Natural killer cell treated with Interleukin-12 subunit alpha and Interleukin-12 subunit beta and Interleukin-15 and Interleukin-18, amount 100 ng/mL, for 72 hours (primary cell): ENCODE measurements around the gene OR2T35. TPM values are rescaled to one million over a fixed set of nuclear protein-coding genes. Genes with fewer than 3 reads are reported as not detected.
"Not testable (repeated sequence)": the region's sequence is repeated elsewhere in the genome, so short reads cannot be mapped to it uniquely, and the experiment has no call there.

ENCODE experiments used
- ATAC-seq, 2 donors: fragments of 150-1000 bp; cut with Tn5 transposase in 1 of 2; sonication (Bioruptor Pico), chemical (Tn5 transposase) in 1 of 2; 2 replicates each; pipeline ENCODE4 v1.10.0; 2021
- DNase-seq: peaks from one replicate; pipeline ENCODE4 v3.0.0; 2022; ENCODE audit warnings: low spot score
- H3K27ac Mint-ChIP-seq, 2 donors: 1 replicate in 1 of 2; 2 replicates in 1 of 2; pipeline ENCODE4 v1.8.0; 2022; ENCODE audit warnings: mixed read lengths in 2 of 2, mild to moderate bottlenecking in 1 of 2, moderate library complexity in 1 of 2
- H3K27me3 Mint-ChIP-seq, 2 donors: 1 replicate in 1 of 2; 2 replicates in 1 of 2; pipeline ENCODE4 v1.8.0; 2022; ENCODE audit warnings: mixed read lengths in 2 of 2
- H3K36me3 Mint-ChIP-seq: one replicate; pipeline ENCODE4 v1.8.0; 2022; ENCODE audit warnings: mixed read lengths
- H3K4me1 Mint-ChIP-seq, 2 donors: 1 replicate in 1 of 2; 2 replicates in 1 of 2; pipeline ENCODE4 v1.8.0; 2022; ENCODE audit warnings: low read depth in 2 of 2, mixed read lengths in 2 of 2, mild to moderate bottlenecking in 1 of 2
- H3K4me3 Mint-ChIP-seq: one replicate; pipeline ENCODE4 v1.8.0; 2022; ENCODE audit warnings: mixed read lengths
- H3K9me3 Mint-ChIP-seq: 2 replicates; pipeline ENCODE4 v1.8.0; 2022; ENCODE audit warnings: mixed read lengths
- total RNA-seq, 2 donors: library from RNA; stranded (reverse); gene quantifications; one replicate each; pipeline ENCODE4 v1.2.3, GENCODE V29; 2022

The OR2T35 gene
- total RNA-seq, 2 donors from 2014 or later: not detected

DNA sequence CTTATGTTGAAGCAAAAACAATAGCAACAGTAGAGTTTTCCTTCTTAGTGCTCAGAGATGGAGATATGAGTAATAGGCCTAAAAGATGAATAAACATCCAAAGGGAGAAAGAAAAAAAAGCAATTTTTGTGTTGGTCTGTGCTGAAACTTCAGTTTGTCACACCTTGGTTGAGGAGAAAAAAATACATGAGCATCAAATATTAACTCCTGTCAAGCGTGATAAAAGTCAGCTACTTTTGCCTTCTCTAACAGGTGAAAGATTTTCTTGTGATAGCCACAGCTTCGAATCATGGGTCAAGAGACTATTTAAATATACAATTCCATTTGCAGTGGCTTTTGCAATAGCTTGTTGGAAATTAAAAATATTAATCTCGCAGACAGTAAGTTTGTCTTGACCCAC, 4.2 kb downstream of the OR2T35 start:
- not testable (repeated sequence) for H3K27me3 Mint-ChIP-seq, H3K27ac Mint-ChIP-seq, H3K4me3 Mint-ChIP-seq, H3K36me3 Mint-ChIP-seq, H3K4me1 Mint-ChIP-seq, H3K9me3 Mint-ChIP-seq, ATAC-seq, DNase-seq

DNA sequence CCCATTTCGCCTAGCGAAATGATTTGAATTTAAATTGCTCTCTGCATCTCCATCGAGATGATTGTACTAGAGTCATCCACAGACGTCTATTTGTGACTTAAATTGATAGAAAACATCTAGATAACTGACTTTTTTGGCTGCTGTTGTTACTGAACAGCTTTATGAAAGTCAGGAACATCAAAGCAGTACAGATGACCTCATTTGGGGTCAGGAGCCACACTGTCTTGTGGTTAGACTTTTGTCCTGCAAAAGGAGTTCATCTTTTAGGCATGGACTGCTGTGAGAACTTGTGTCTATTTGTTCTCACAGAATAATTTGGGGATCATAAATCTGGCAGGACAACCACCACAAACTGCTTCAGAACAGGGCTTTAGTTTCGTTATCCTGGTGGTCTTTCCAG, 5.4 kb downstream of the OR2T35 start:
- H3K36me3 Mint-ChIP-seq, H3K9me3 Mint-ChIP-seq, DNase-seq, H3K27me3 Mint-ChIP-seq, H3K27ac Mint-ChIP-seq, H3K4me3 Mint-ChIP-seq, H3K4me1 Mint-ChIP-seq, ATAC-seq: not testable (repeated sequence)

DNA sequence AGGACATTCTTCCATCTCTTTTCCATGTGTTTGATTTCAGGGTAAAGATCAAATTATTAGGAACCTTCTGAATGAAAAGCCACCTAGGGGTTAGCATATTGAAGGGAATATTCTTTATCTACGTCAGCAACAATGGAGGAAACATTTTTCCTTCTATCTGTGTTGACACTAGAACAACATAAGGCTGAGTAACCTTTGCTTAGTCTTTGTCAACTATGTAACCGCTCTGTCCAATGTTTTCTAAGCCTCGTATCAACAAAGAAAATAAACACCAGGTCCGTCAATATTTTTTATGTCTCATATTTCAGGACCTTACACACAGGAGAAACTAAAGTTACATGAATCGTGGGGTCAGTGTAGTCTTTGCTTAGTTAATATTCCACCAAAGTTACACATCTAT, 8.5 kb downstream of the OR2T35 start:
- H3K27me3 Mint-ChIP-seq, H3K36me3 Mint-ChIP-seq, H3K27ac Mint-ChIP-seq, ATAC-seq, DNase-seq, H3K4me3 Mint-ChIP-seq, H3K4me1 Mint-ChIP-seq, H3K9me3 Mint-ChIP-seq: not testable (repeated sequence)

DNA sequence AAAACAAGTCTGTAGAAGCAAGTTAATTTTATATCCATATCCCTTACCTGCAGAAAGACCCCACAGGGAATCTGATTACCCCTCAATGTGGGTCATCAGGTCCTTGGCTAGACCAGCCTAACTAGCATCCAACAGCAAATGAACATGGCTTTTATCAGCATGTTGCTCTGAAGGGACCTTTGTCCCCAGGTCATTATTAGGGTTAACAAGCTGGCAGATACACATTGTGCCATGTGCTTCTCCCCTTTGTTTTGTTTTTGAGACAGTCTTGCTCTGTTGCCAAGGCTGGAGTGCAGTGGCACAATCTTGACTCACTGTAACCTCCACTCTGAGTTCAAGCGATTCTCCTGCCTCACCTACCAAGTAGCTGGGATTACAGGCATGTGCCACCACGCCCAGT, 10.1 kb downstream of the OR2T35 start, which contains the start of gene OR2T11:
Gene OR2T11, minus strand, starts transcription at position 101 of the 400 bp plus-strand sequence. CDS start 7,963 bp downstream, outside the sequence.
- not testable (repeated sequence) for H3K9me3 Mint-ChIP-seq, H3K4me1 Mint-ChIP-seq, H3K36me3 Mint-ChIP-seq, H3K4me3 Mint-ChIP-seq, H3K27me3 Mint-ChIP-seq, H3K27ac Mint-ChIP-seq, DNase-seq, ATAC-seq

DNA sequence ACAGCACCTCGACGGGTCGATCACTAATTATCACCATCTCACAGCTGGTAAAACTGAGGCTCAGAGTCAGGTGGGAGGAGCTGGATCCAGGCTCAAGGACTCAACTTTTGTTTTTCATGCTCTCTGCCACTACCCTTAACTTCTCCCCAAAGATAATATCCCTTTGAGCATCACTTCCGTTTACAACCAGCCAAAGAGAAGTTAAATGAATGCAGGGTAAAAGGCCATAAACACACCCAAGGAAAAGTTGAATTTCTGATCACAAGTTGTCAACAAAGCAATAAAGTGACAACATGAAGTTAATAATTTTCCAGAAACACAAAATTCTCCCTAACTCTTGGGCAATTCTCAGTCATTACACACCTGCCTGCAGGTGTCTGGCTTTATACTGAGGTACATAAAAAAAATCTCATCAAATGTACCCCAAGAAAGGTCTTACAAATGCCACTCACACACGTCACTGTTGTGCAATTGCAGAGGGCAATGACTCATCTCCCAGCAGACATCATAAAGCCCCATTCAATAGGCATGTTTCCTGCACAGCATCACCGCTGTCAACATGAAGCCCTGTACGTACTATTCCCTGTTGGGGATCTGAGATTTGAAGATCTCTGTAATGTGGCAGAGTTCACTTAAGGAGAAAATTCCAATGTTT, 13.6 kb downstream of the OR2T35 start:
- ATAC-seq: no peak
- Mint-ChIP-seq H3K4me1 (no peaks in the 10 kb centered on the region), H3K27ac (no peak overlapping the region), H3K9me3 (no peaks in the 10 kb centered on the region), H3K36me3 (no peaks in the 10 kb centered on the region), H3K27me3 (peaks cover 6 to 8% of the 10 kb centered on the region in 2 donors), H3K4me3 (no peak overlapping the region)
- no peak for DNase-seq

DNA sequence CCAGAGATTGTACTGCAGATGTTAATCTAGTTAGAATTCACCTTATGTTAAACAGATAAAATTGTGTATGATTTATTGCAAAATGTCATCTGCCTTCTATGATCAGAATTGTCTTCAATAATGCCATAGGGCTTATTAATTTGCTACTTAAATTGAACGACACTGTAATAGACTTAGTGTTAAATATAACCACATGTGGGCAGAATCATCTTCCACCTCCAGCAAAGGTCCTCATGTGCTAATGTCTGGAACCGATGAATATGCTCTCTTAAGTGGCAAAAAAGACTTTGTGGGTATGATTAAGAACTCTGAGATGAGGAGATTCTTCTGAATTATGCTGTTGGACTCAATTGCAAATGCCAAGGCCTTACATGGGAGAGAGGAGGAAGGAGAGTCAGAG, 14.5 kb downstream of the OR2T35 start:
- H3K36me3 Mint-ChIP-seq: no peaks in the 10 kb centered on the region
- H3K4me3 Mint-ChIP-seq: no peak overlapping the region
- ATAC-seq (no peak), DNase-seq (no peak)
- H3K27me3 Mint-ChIP-seq: peaks cover 6 to 8% of the 10 kb centered on the region in 2 donors
- no peaks in the 10 kb centered on the region for H3K9me3 Mint-ChIP-seq
- H3K4me1 Mint-ChIP-seq: no peaks in the 10 kb centered on the region
- H3K27ac Mint-ChIP-seq: no peak overlapping the region

DNA sequence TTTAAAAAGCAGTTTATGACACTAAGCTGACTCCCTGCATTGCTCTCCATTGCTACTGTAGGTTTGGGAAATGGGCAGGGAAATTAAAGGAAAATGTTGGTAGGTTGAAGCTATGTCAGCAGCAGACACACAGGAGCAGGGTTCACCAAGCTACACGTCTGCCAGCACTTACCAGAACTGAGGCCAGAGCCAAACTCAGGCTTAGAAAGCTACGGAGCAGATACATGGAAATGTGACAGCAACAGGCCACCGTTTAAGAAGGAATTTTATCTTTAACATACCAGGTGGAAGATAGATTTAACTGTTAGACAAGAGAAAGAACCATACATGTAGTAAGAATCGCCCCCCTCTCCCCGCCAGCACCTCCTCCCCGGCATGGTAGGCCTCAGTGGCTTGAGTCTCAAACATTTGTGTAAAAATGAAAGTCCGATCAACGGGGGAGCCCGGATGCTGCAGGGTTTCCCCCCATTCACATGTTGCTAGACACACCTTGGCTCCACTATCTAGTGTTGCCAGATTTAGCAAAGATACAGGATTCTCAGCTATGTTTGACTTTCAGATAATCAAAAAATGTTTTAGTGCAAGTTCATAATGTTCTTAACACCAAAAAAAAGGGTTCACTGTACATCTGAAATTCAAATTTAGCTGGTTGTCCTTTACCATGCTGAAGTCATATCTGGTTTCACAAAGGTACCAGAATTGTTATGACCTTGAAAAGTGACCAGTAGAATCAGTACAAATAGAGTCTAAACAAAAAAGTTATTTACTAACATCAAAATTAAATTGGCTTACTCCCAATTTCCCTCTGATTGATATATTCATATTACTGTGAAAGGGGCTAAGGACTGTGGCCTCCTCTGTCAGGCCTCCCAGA, 16.9 kb downstream of the OR2T35 start:
- Mint-ChIP-seq H3K36me3 (no peaks in the 10 kb centered on the region), H3K27ac (no peak overlapping the region), H3K4me1 (no peaks in the 10 kb centered on the region), H3K27me3 (peaks cover 6 to 8% of the 10 kb centered on the region in 2 donors), H3K9me3 (no peaks in the 10 kb centered on the region), H3K4me3 (no peak overlapping the region)
- DNase-seq (no peak), ATAC-seq (no peak)

DNA sequence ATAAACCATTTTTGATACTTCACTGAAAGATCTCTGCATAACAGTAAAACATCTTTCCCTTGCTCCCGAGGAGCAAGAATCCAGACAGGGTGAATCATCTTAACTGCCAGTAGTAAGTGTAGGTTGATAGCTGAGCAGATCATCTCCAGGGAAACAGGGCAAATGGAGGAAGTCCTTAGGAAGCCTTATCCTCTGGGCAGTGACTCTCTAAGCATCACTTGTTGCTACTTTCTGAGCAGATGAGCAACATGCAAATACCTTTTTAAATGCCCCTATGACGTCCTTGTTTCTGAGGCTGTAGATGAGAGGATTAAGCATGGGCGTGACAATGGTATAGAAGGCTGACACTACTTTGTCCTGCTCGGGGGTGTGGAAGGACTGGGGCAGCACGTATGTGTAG, 19.1 kb downstream of the OR2T35 start:
- DNase-seq (no peak), ATAC-seq (no peak)
- H3K4me1 Mint-ChIP-seq: no peaks in the 10 kb centered on the region
- no peak overlapping the region for H3K27ac Mint-ChIP-seq
- no peaks in the 10 kb centered on the region for H3K36me3 Mint-ChIP-seq
- H3K4me3 Mint-ChIP-seq: no peak overlapping the region
- no peaks in the 10 kb centered on the region for H3K9me3 Mint-ChIP-seq
- peaks cover 8 to 9% of the 10 kb centered on the region in 2 donors for H3K27me3 Mint-ChIP-seq

DNA sequence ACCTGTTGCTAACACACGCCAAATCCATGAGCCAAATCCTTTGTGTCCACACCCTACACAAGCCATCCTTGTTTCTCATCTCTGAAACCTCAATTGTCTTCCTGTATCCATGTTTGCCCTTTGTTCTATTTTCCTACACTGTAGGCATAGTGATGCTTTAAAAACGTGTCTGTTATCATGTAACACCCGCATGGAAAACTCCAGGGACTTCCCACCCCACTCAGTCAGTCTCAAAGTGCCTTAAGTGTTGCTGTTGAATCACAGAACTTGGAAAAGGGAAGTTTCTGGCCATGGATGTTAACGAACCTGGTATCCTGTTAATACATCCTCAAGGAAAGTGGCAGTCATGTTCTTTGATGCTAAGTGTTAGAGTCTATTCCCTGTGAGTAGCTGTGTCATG, 19.9 kb downstream of the OR2T35 start:
- Mint-ChIP-seq H3K27me3 (peaks cover 7 to 8% of the 10 kb centered on the region in 2 donors), H3K36me3 (no peaks in the 10 kb centered on the region), H3K4me1 (no peaks in the 10 kb centered on the region), H3K27ac (no peak overlapping the region), H3K4me3 (no peak overlapping the region), H3K9me3 (no peaks in the 10 kb centered on the region)
- ATAC-seq: no peak
- no peak for DNase-seq

DNA sequence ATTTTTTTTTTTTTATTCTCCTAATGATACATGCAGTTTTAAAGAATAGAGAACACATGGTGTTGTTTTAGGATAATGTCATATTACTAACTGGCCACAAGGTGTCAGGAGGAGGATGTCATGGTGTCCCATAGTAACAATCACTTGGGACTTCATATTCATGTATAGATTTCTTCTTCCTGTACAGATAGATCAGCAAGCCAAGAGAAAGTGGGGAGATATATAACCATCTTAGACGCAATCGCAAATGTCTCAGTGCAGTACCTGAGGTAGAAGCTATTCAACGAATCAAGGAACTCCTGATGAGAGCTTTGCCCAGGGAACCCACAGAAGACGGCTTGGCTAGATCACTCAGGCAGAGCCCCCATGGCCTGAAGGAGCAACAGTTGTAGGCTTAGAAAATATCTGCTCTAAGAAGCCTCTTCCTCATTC, 22.5 kb downstream of the OR2T35 start:
- Mint-ChIP-seq H3K36me3 (no peaks in the 10 kb centered on the region), H3K9me3 (no peaks in the 10 kb centered on the region), H3K4me1 (no peaks in the 10 kb centered on the region), H3K27ac (no peak overlapping the region), H3K4me3 (no peak overlapping the region), H3K27me3 (peaks cover 0 to 5% of the 10 kb centered on the region in 2 donors)
- no peak for DNase-seq
- no peak for ATAC-seq

DNA sequence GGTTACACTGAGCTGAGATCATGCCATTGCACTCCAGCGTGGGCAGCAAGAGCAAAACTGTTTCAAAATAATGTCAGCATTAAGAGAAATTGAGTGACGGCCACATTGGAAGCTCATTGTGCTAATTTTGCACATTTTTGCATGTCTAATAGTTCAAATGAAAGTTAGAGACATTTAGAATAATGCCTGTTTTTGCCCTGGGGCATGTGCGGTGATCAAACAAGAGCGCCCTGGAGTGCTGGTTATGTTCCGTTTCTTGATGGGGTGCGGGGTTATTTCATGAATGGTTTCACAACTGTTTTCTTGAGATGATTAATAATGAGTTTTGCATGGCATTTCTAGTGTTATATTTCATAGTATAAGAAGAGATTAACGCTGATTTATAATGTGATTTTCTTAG, 23.3 kb downstream of the OR2T35 start:
- Mint-ChIP-seq H3K4me3 (no peak overlapping the region), H3K4me1 (no peaks in the 10 kb centered on the region), H3K36me3 (no peaks in the 10 kb centered on the region), H3K27me3 (peaks cover 0 to 5% of the 10 kb centered on the region in 2 donors), H3K9me3 (no peaks in the 10 kb centered on the region), H3K27ac (no peak overlapping the region)
- DNase-seq: no peak
- ATAC-seq: no peak

DNA sequence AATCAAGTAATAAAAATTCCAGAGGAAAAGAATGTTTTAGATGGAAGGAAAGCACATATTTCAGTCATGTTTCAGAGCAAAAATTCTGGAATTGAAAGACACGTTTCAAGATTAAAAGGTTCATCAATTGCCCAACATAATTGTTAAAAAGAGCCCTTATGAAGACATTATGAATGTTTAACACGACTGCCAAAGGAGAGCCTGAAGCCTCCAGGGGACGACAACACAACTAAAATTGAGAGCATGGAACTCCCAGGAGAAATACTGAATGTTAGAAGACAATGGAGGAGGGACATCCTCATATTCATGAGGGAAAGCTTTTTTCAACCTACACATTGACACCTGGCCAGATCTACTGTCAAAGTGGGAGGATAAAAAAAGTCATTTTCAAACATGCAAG, 26.2 kb downstream of the OR2T35 start:
- no peaks in the 10 kb centered on the region for H3K9me3 Mint-ChIP-seq
- H3K36me3 Mint-ChIP-seq: no peaks in the 10 kb centered on the region
- H3K27me3 Mint-ChIP-seq: peaks cover 0 to 5% of the 10 kb centered on the region in 2 donors
- H3K4me1 Mint-ChIP-seq: no peaks in the 10 kb centered on the region
- no peak overlapping the region for H3K27ac Mint-ChIP-seq
- ATAC-seq: no peak
- H3K4me3 Mint-ChIP-seq: no peak overlapping the region
- no peak for DNase-seq

DNA sequence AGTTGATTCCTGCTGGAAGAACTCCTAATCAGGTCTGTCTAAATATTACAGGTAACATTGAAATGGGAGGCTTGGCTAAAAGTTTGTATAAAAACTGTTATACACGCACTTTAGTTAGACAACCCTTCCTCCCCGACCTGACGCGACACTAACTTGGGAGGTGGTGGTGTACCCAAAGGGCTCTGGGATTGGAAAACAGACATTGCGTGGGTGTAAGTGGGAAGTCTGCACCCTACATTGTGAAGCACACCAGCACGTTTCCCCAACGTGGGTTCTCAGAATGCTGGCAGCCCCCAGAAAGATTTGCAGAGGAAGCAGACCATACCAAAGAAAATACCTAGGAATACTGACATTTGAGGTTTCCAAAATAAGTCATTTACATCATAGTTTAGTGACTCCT, 27.0 kb downstream of the OR2T35 start:
- no peaks in the 10 kb centered on the region for H3K36me3 Mint-ChIP-seq
- peaks cover 0 to 5% of the 10 kb centered on the region in 2 donors for H3K27me3 Mint-ChIP-seq
- no peaks in the 10 kb centered on the region for H3K9me3 Mint-ChIP-seq
- H3K4me3 Mint-ChIP-seq: no peak overlapping the region
- no peaks in the 10 kb centered on the region for H3K4me1 Mint-ChIP-seq
- no peak for ATAC-seq
- no peak overlapping the region for H3K27ac Mint-ChIP-seq
- no peak for DNase-seq

DNA sequence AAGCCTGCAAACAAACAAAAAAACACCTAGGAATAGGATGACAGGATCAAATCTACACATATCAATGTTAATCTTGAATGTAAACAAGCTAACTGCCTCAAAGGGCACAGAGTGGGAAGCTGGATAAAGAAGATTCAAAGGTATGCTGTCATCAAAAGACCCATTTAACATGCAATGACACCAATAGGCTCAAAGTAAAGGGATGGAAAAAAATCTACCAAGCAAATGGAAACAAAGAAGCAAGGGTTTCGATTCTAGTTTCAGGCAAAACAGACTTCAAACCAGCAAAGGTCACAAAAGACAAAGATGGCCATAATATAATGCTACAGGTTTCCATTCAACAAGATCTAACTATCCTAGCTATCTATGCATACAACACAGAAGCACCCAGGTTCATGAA, 31.3 kb downstream of the OR2T35 start:
- Mint-ChIP-seq H3K9me3 (no peaks in the 10 kb centered on the region), H3K27ac (no peak overlapping the region), H3K4me1 (no peaks in the 10 kb centered on the region), H3K27me3 (peaks cover 0 to 2% of the 10 kb centered on the region in 2 donors), H3K36me3 (no peaks in the 10 kb centered on the region), H3K4me3 (no peak overlapping the region)
- no peak for ATAC-seq
- no peak for DNase-seq
